WTC11 (cell line): ENCODE results near the gene LRRC17.
"Not testable (repeated sequence)": the region's sequence is repeated elsewhere in the genome, so short reads cannot be mapped to it uniquely, and the experiment has no call there.

Experiments used
- ATF1 ChIP-seq: sonication (generic); formaldehyde crosslinking; IDR thresholded peaks from 2 replicates; pipeline ENCODE4 v1.8.1; 2023; ENCODE audit warnings: mild to moderate bottlenecking, moderate library complexity, missing genetic modification reagents
- TF ChIP-seq, protein P1 (sequence below): sonication (generic); formaldehyde crosslinking; IDR thresholded peaks from 2 replicates; pipeline ENCODE4 v1.8.1; 2023; ENCODE audit warnings: mild to moderate bottlenecking, missing genetic modification reagents, moderate library complexity
- TF ChIP-seq, protein P2 (sequence below): sonication (generic); formaldehyde crosslinking; IDR thresholded peaks from 2 replicates; pipeline ENCODE4 v1.8.1; 2022; ENCODE audit warnings: low read depth, mild to moderate bottlenecking, moderate library complexity, missing genetic modification reagents, borderline replicate concordance
- TF ChIP-seq, protein P3 (sequence below): sonication (generic); formaldehyde crosslinking; IDR thresholded peaks from 2 replicates; pipeline ENCODE4 v1.8.1; 2023; ENCODE audit warnings: mild to moderate bottlenecking, missing genetic modification reagents, moderate library complexity

DNA sequence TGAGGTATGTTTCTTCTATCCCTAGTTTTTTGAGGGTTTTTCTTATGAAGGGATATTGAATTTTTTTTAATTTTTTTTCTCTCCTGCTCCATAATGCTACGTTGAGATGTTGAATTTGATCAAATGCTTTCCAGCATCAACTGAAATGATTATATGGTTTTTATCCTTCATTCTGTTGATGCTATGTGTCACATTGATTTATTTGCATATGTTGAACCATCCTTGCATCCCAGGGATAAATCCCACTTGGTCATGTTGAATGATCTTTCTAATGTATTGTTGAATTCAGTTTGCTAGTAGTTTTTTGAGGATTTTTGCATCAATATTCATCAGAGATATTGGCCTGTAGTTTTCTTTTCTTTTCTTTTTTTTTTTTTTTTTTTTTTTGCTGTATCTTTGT, 9.2 kb upstream of the LRRC17 start:
- TF ChIP-seq, protein P1, sequence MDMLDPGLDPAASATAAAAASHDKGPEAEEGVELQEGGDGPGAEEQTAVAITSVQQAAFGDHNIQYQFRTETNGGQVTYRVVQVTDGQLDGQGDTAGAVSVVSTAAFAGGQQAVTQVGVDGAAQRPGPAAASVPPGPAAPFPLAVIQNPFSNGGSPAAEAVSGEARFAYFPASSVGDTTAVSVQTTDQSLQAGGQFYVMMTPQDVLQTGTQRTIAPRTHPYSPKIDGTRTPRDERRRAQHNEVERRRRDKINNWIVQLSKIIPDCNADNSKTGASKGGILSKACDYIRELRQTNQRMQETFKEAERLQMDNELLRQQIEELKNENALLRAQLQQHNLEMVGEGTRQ (CRISPR knock-in tag) = not testable (repeated sequence)
- TF ChIP-seq, protein P2, sequence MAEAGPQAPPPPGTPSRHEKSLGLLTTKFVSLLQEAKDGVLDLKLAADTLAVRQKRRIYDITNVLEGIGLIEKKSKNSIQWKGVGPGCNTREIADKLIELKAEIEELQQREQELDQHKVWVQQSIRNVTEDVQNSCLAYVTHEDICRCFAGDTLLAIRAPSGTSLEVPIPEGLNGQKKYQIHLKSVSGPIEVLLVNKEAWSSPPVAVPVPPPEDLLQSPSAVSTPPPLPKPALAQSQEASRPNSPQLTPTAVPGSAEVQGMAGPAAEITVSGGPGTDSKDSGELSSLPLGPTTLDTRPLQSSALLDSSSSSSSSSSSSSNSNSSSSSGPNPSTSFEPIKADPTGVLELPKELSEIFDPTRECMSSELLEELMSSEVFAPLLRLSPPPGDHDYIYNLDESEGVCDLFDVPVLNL (CRISPR knock-in tag) = not testable (repeated sequence)
- TF ChIP-seq ATF1 = not testable (repeated sequence)
- TF ChIP-seq, protein P3, sequence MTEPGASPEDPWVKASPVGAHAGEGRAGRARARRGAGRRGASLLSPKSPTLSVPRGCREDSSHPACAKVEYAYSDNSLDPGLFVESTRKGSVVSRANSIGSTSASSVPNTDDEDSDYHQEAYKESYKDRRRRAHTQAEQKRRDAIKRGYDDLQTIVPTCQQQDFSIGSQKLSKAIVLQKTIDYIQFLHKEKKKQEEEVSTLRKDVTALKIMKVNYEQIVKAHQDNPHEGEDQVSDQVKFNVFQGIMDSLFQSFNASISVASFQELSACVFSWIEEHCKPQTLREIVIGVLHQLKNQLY (CRISPR knock-in tag) = not testable (repeated sequence)
